T-cell (primary cell): ENCODE data around the gene LSAMP. TPM values are rescaled to one million over a fixed set of nuclear protein-coding genes. Genes with fewer than 3 reads are reported as not detected.

Experiments used
- ATAC-seq, 4 experiments: fragments of 200-7000 bp in 3 of 4; fragments of 150-1000 bp in 1 of 4; cut with Tn5 transposase; replicated peaks in 1 of 4; 1 replicate in 3 of 4; 2 replicates in 1 of 4; pipeline ENCODE4 v1.10.0; 2021; ENCODE audit warnings: moderate library complexity in 3 of 4, mild to moderate bottlenecking in 2 of 4, moderate number of reproducible peaks in 1 of 4
- CTCF ChIA-PET, 2 donors: fragments of 300-600 bp; sonication (Branson Sonifier 250); formaldehyde crosslinking; loops; one replicate each; lab custom pipeline; 2022; ENCODE audit warnings: antibody characterized with exemption in 2 of 2; lab: Charles Lee
- POLR2A ChIA-PET, 2 donors: fragments of 300-600 bp; sonication (Branson Sonifier 250); formaldehyde crosslinking; loops; one replicate each; lab custom pipeline; 2022; ENCODE audit warnings: antibody characterized with exemption in 2 of 2; lab: Charles Lee
- DNase-seq, 35 experiments: peaks; one replicate each; pipeline versions ENCODE4 v3.0.0 to v3.0.0-alpha.2; 2013 to 2023
- H3K27ac ChIP-seq: one replicate; pipeline ENCODE4 v1.5.1; 2013; ENCODE audit warnings: low read length
- H3K27me3 ChIP-seq, 2 experiments: replicated peaks in 1 of 2; 1 replicate in 1 of 2; 2 replicates in 1 of 2; pipeline versions ENCODE4 v1.6.1 to v1.7.0; 2013; ENCODE audit warnings: low read length in 1 of 2, mixed read lengths in 1 of 2; ENCODE audit not compliant: control insufficient read depth in 2 of 2, insufficient read depth in 2 of 2; ENCODE audit errors: extremely low read depth in 1 of 2
- H3K36me3 ChIP-seq, 2 donors: 1 replicate in 1 of 2; 2 replicates in 1 of 2; pipeline versions ENCODE4 v1.6.1 to v1.7.0; 2013; ENCODE audit warnings: low read length in 1 of 2; ENCODE audit not compliant: control insufficient read depth in 2 of 2, insufficient read depth in 1 of 2; ENCODE audit errors: extremely low read depth in 1 of 2
- H3K4me1 ChIP-seq, 2 experiments: 1 replicate in 1 of 2; 2 replicates in 1 of 2; pipeline versions ENCODE4 v1.6.1 to v1.7.0; 2013; ENCODE audit warnings: low read length in 2 of 2, mixed read lengths in 1 of 2; ENCODE audit not compliant: insufficient read depth in 2 of 2, control insufficient read depth in 1 of 2; ENCODE audit errors: extremely low read depth in 1 of 2
- H3K4me3 ChIP-seq, 2 donors: 1 replicate in 1 of 2; 2 replicates in 1 of 2; pipeline versions ENCODE4 v1.5.1 to v1.7.0; 2013; ENCODE audit warnings: mild to moderate bottlenecking in 2 of 2, low read length in 1 of 2, moderate library complexity in 1 of 2; ENCODE audit not compliant: control insufficient read depth in 1 of 2; ENCODE audit errors: extremely low read depth in 1 of 2
- H3K9me3 ChIP-seq: 2 replicates; pipeline ENCODE4 v1.7.0; 2013
- H3K27ac Mint-ChIP-seq, 2 donors: one replicate each; pipeline ENCODE4 v1.8.0; 2020 to 2021; ENCODE audit warnings: mild to moderate bottlenecking in 2 of 2, mixed read lengths in 2 of 2
- H3K27me3 Mint-ChIP-seq, 2 donors: one replicate each; pipeline ENCODE4 v1.8.0; 2021 to 2022; ENCODE audit warnings: mixed read lengths in 2 of 2
- H3K36me3 Mint-ChIP-seq: one replicate; pipeline ENCODE4 v1.8.0; 2021; ENCODE audit warnings: mixed read lengths
- H3K4me1 Mint-ChIP-seq, 3 donors: one replicate each; pipeline ENCODE4 v1.8.0; 2020 to 2022; ENCODE audit warnings: mixed read lengths in 3 of 3, mild to moderate bottlenecking in 1 of 3
- H3K4me3 Mint-ChIP-seq, 3 donors: one replicate each; pipeline ENCODE4 v1.8.0; 2020 to 2022; ENCODE audit warnings: mild to moderate bottlenecking in 3 of 3, mixed read lengths in 3 of 3, moderate library complexity in 3 of 3
- H3K9me3 Mint-ChIP-seq, 3 donors: one replicate each; pipeline ENCODE4 v1.8.0; 2020 to 2022; ENCODE audit warnings: mixed read lengths in 3 of 3
- WGBS: methylation state at CpG from one replicate; pipeline ENCODE4 v1.1.5; 2013; ENCODE audit warnings: missing lambda C conversion rate; ENCODE audit not compliant: insufficient coverage; 5-methylcytosine and 5-hydroxymethylcytosine counted together
- total RNA-seq, 35 experiments: library from RNA in 6 of 35; stranded (reverse) in 6 of 35; fragments of 120-200 nt in 1 of 35; gene quantifications; one replicate each; pipeline versions ENCODE4 v1.2.1 to v1.2.4 and lab custom pipeline; 2013 to 2026

Gene LSAMP
- total RNA-seq, 5 donors from 2014 or later (not counting 1 experiment from before 2014, with no cell fraction given), result 0.03 to 0.28 (median 0.06) TPM; not detected in 2

DNA sequence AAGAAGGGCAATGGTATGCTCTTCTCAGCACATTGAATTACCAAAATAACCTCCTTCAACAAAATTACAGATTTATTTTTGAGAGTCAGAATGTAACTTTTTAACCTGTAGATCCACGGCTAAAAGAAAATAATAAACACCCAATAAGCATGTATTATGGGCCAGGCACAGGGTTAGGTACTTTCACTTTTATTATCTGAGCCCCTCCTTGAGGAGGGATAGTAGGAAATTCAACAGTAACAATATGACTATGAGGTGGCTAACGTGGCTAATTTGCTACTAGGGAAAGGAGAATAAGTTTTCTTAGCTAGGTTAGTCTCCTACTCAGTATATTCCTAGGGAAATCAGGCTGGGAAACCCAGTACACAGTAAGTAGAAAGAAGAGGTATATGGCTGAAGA is 515.1 kb downstream of the LSAMP start:
- Histone ChIP-seq H3K27me3 (no peaks in the 10 kb centered on the region), H3K36me3 (no peaks in the 10 kb centered on the region), H3K27ac (no peak overlapping the region), H3K4me1 (no peaks in the 10 kb centered on the region), H3K4me3 (no peak overlapping the region), H3K9me3 (no peaks in the 10 kb centered on the region)
- H3K36me3 Mint-ChIP-seq, result no peaks in the 10 kb centered on the region
- no peak overlapping the region for H3K4me3 Mint-ChIP-seq
- ChIA-PET CTCF (no interaction called here), POLR2A (no interaction called here)
- peaks cover 4 to 13% of the 10 kb centered on the region in 2 donors for H3K27me3 Mint-ChIP-seq
- DNase-seq (no peak), ATAC-seq (no peak)
- peaks cover 0 to 6% (median 4%) of the 10 kb centered on the region in 3 donors for H3K9me3 Mint-ChIP-seq
- no CpG with 5 or more reads among the region's 2 CpGs for WGBS
- no peak overlapping the region for H3K27ac Mint-ChIP-seq
- H3K4me1 Mint-ChIP-seq, result no peaks in the 10 kb centered on the region

DNA sequence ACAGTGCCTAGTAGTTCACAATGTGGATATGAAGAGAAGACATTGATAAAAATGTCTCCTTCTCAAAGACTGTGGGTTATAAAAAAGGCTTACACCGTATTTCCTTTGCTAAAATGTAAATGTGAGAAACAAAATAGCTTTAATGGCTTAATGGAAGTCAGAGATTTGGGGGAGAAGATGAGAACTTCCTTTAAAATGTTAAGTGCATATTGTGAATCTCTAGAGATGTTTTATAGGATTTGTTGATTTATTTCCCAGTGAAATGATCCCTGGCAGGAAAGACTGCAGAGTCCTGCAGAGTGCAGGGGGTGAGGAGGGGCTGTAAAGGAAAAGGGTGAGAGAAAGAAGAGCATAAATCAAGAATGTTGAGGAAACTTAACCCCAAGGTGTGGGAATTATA is 516.9 kb downstream of the LSAMP start:
- H3K4me3 Mint-ChIP-seq, result no peak overlapping the region
- no peak for DNase-seq
- H3K4me1 Mint-ChIP-seq, result no peaks in the 10 kb centered on the region
- ATAC-seq, result no peak
- H3K9me3 Mint-ChIP-seq, result peaks cover 4 to 10% (median 4%) of the 10 kb centered on the region in 3 donors
- no peaks in the 10 kb centered on the region for H3K36me3 Mint-ChIP-seq
- no peak overlapping the region for H3K27ac Mint-ChIP-seq
- CTCF ChIA-PET, result no interaction called here
- POLR2A ChIA-PET, result no interaction called here
- H3K27me3 Mint-ChIP-seq, result peaks cover 4 to 17% of the 10 kb centered on the region in 2 donors
- Histone ChIP-seq H3K9me3 (no peaks in the 10 kb centered on the region), H3K27me3 (no peaks in the 10 kb centered on the region), H3K4me3 (no peak overlapping the region), H3K27ac (no peak overlapping the region), H3K4me1 (no peaks in the 10 kb centered on the region), H3K36me3 (no peaks in the 10 kb centered on the region)
- WGBS, result no CpG with 5 or more reads among the region's 1 CpG

DNA sequence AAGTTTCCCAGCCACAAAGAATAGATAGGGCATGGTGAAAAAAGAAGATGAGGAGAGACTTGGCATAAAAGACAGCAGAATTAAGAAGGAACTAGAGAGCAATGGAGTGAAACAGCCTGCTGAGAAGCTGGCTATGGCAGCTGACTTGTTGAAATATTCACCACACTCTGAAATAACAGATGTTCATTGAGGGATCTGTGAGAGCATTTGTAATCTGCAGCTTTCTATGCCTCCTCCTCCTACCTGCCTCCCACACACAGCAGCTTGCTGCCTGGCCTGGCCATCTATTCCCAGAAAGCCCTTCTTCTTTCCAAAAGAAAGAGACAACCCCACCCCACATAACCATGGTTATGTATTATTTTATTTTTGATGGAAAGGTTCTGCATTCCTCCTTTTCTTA is 518.1 kb downstream of the LSAMP start:
- Histone ChIP-seq H3K4me1 (no peaks in the 10 kb centered on the region), H3K27ac (no peak overlapping the region), H3K9me3 (no peaks in the 10 kb centered on the region), H3K4me3 (no peak overlapping the region), H3K27me3 (no peaks in the 10 kb centered on the region), H3K36me3 (no peaks in the 10 kb centered on the region)
- ChIA-PET POLR2A (no interaction called here), CTCF (no interaction called here)
- Mint-ChIP-seq H3K27me3 (peaks cover 4 to 17% of the 10 kb centered on the region in 2 donors), H3K27ac (no peak overlapping the region), H3K36me3 (no peaks in the 10 kb centered on the region), H3K9me3 (peaks cover 4% of the 10 kb centered on the region in 3 donors), H3K4me3 (no peak overlapping the region), H3K4me1 (no peaks in the 10 kb centered on the region)
- ATAC-seq, result no peak
- DNase-seq, result no peak

DNA sequence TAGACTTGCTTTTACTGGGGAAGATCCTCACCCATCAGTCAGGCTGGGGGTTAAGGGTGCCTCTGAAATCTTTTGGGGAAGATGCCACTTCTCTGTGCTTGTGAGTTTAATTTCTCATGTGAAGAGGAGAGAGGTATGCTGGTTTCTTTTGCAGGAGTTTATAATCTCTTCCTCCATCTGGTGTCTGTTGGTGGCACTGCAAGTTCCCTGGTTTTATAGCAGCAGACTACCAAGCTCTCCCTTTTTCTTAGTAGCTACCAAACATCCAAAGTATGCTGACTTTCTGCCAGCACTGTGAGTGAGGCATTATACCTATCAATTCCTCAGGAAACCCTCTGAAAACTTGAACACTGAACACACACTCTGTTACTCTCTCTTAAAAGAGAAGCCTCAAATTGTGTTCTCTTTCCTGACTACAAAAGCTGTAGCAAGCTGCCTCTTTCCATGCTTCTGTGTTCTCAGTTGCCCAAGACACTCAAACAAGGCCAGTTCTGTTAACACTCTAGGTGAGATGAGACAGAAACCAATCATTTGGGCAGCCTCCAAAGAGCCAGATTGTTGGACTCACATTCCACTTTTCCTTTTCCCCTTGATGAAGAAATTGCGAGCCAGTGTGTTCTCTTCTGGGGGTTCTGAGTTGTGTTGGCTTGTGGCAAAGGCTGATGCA is 522.5 kb downstream of the LSAMP start:
- Histone ChIP-seq H3K27me3 (no peaks in the 10 kb centered on the region), H3K4me1 (no peaks in the 10 kb centered on the region), H3K9me3 (no peaks in the 10 kb centered on the region), H3K36me3 (no peaks in the 10 kb centered on the region), H3K4me3 (no peak overlapping the region), H3K27ac (no peak overlapping the region)
- no CpG with 5 or more reads among the region's 1 CpG for WGBS
- DNase-seq (no peak), ATAC-seq (no peak)
- H3K4me1 Mint-ChIP-seq, result no peaks in the 10 kb centered on the region
- H3K4me3 Mint-ChIP-seq, result no peak overlapping the region
- H3K27ac Mint-ChIP-seq, result no peak overlapping the region
- peaks cover 4 to 5% of the 10 kb centered on the region in 2 donors for H3K27me3 Mint-ChIP-seq
- CTCF ChIA-PET, result no interaction called here
- POLR2A ChIA-PET, result interaction anchor here in 1 of 2 donors (0.6 kb wide), 1 partner anchor 1836 kb away, joined by 5 read pairs; no protein-coding TSS in a partner anchor
- H3K36me3 Mint-ChIP-seq, result no peaks in the 10 kb centered on the region
- H3K9me3 Mint-ChIP-seq, result peaks cover 11 to 20% (median 14%) of the 10 kb centered on the region in 3 donors

DNA sequence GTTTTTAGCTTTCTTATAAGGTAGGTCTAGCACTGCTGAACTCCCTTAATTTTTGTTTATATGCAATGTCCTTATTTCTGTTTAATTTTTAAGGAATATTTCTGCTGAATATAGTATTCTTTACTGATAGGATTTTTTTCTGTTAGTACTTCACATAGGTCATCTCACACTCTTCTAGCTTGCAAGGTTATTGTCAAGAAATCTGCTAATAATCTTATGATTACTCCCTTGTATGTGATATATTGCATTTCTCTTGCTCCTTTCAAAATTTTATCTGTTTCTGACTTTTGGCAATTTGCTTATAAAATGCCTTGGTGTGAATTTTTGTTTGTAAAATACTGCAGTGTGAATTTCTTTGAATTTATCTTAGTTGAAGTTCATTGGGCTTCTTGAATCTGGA is 523.6 kb downstream of the LSAMP start:
- H3K4me1 ChIP-seq, result no peaks in the 10 kb centered on the region
- no peak overlapping the region for H3K4me3 ChIP-seq
- no peak for DNase-seq
- H3K27ac ChIP-seq, result no peak overlapping the region
- Mint-ChIP-seq H3K4me3 (no peak overlapping the region), H3K27me3 (peaks cover 0 to 3% of the 10 kb centered on the region in 2 donors), H3K27ac (no peak overlapping the region), H3K36me3 (no peaks in the 10 kb centered on the region), H3K9me3 (peaks cover 11 to 20% (median 14%) of the 10 kb centered on the region in 3 donors), H3K4me1 (no peaks in the 10 kb centered on the region)
- H3K36me3 ChIP-seq, result no peaks in the 10 kb centered on the region
- POLR2A ChIA-PET, result no interaction called here
- H3K9me3 ChIP-seq, result no peaks in the 10 kb centered on the region
- CTCF ChIA-PET, result no interaction called here
- no peaks in the 10 kb centered on the region for H3K27me3 ChIP-seq
- ATAC-seq, result no peak

DNA sequence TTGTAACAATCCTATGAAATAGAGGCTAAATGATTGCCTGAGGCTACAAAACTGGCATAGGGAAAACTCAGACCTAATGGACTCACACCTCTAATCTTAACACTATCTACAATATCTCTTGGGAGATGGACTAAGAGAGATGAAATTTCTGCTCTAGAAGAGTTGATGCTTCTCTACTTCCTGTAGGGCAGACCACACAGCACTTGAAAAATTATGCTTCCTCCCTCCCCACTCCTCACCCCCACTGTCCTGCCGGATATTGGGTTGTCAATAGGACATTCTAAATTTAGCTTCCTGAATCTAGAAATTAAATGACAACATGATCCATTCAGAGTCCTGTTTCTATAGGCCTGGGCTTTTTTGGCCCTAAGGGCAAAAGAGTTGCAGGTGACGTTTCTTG is 526.4 kb downstream of the LSAMP start:
- Mint-ChIP-seq H3K9me3 (peaks cover 7 to 16% (median 14%) of the 10 kb centered on the region in 3 donors), H3K4me3 (no peak overlapping the region), H3K27ac (no peak overlapping the region), H3K27me3 (no peaks in the 10 kb centered on the region), H3K36me3 (no peaks in the 10 kb centered on the region), H3K4me1 (no peaks in the 10 kb centered on the region)
- DNase-seq (no peak), ATAC-seq (no peak)
- H3K4me1 ChIP-seq, result no peaks in the 10 kb centered on the region
- POLR2A ChIA-PET, result no interaction called here
- CTCF ChIA-PET, result interaction anchor here in 1 of 2 donors (0.7 kb wide), 1 partner anchor 80 kb away, joined by 6 read pairs; no protein-coding TSS in a partner anchor
- no peak overlapping the region for H3K27ac ChIP-seq
- no CpG with 5 or more reads among the region's 2 CpGs for WGBS
- no peak overlapping the region for H3K4me3 ChIP-seq
- no peaks in the 10 kb centered on the region for H3K36me3 ChIP-seq
- H3K27me3 ChIP-seq, result no peaks in the 10 kb centered on the region
- no peaks in the 10 kb centered on the region for H3K9me3 ChIP-seq
